HG02884 (cell line): Measurements from ENCODE around the gene CDH13.

Source experiments
- ATAC-seq: cut with Tn5 transposase; IDR thresholded peaks from one replicate; pipeline ENCODE4 v1.9.1; 2021; ENCODE audit warnings: mild to moderate bottlenecking, moderate library complexity; ENCODE audit not compliant: unreplicated experiment

Gene CDH13

DNA sequence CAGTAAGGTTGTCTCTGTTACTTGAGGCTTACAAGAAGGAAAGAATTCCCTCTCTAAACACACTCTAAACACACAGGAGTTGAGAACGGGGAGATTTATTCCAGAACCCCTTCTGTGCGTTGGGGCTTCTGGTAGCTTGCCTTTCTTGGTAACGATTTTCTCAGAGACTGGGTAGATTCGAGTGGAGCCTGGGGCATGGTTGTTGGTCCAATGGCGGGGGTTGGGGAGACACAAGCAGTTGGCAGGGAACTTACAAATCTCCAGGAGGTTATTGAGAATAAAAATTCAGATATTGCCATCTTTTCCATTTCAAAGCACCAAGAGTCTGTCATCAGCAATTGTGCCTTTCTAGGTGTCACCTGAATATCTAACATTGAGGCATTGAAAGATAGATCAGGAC lies 251.7 kb downstream of the CDH13 start:
- no peak for ATAC-seq

DNA sequence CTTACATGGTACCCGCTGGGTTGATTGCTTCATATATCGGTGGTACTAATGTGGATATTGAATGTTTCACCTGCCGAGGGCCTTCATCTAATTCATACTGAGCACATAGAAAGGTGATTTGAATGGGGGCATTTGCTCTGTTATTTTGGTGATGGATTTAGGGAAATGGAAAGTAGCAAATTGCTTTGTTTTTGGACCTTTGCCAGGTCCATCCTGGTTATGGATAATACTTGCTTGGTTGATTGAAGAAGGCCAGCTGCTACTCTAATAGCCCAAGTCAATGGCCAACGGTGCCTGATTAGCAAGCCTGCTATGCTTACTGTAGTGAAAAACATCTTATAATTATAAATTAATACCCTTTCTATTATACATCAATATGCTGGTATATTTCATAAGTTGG lies 253.6 kb downstream of the CDH13 start:
- no peak for ATAC-seq

DNA sequence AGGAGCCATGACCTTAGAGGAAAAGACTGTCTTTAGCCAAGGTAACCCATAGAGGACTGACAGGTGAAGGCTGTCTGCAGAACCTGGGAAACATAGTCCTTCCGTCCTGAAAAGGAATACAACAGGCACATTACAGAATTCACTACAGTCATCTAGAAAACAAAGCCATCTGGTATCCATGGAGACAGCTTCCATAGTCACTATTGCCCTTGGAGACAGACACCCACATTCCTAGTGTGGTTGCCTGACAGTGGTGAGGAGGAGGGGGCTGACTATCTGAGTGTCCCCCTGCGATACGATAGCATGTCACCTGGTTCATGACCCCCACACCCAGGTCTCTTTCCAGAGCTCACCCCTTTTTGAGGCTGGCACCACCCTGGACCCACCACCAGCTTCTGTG lies 254.7 kb downstream of the CDH13 start:
- no peak for ATAC-seq

DNA sequence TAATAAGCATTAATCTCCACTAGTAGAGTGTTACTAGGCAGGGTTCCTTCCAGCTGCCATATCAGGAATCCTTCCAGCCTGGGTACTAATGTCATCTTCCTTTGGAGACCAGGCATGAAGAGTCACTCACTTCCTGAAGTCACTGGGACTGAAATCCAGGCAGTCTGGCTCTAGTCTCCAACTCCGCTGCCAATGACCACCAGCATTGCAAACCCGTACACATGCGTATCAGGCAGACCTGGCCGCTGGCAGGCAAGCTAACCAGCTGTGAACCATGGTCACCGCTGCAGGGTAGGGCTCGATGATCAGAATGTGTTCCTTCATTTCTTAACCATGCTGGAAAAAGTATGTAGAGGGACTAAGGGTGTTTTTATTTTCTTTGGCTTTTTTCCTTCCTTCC lies 255.5 kb downstream of the CDH13 start:
- ATAC-seq = no peak

DNA sequence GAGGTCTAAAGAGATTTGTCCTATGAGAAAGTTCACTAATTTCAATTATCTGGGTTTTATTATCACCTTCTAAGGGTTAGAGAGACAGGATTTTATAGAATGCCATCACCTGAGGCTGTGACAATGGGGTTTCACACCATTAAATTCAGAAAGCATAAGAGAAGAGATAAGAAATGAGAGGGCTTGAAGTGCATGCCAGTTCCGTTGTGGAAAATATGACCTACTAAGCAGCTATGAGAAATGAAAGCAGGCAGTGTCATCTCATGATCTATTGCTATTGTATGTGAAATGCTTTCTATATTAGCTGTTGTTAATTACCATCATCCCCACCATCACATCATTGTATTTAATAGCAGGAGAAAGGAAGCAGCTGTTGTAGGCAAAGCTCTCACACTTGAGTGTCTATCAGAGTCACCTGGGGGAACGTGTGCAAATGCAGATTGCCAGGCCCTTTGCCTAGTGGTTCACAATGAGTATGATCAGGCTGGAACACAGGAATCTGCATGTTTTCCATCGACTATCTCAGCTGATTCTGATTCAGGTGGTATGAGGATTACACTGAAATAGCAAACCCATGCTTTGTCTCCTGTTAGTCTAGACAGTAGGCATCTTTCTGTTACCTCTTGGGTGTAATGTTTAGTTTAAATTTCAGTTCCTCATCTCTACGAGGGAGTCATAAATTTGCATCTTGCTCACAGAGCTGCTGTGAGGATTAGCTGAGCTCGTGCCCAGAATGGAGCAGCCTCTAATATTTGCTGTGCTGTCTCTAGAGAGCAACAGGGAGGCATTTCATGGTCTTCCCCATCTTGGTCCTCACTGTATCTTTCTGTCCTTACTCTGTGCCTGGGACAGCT lies 256.4 kb downstream of the CDH13 start:
- no peak for ATAC-seq

DNA sequence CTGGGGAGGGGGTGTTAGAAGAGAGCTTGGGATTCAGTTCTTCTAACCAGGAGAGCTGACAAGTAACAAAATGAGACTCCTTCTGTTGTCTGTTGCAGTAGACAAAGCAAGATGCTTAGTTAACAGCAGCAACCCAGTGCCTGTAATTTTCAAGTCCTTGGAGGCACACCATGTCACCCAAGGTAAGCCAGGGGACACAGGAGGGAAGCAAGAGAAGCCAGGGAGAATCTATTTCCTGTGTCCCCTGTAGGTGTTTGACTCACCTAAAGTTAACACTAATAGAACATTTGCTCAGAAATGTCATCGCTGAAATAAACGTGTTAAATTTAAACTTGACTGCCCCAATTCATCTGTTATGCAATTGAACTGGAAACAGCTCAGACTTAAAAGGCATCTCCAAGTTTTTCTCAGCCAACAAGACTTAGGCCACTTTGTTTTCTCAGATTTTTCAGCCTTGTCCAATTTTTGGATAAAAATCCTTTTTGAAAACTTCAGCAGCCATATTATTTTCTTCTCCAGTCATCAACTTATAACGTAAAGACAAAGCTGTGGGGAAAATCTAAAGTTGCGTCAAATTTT lies 257.6 kb downstream of the CDH13 start:
- ATAC-seq = no peak

DNA sequence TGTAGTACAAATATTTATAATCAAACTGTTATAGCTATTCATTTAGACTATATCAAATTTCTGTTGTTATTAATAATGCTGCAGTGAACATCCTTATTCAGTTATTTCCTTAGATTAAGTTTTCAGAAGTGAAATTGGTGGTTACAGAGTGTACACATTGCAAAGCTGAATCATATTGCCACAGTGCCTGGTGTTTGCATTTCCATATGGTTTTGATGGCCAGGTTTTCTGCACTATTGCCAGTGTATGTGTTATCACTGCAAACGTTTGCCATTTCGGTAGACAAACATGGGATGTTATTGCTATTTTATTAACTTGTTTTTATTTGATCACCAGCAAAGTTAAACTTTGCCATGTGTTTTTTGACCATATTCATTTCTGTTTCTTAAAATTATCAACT lies 259.4 kb downstream of the CDH13 start:
- ATAC-seq = no peak

DNA sequence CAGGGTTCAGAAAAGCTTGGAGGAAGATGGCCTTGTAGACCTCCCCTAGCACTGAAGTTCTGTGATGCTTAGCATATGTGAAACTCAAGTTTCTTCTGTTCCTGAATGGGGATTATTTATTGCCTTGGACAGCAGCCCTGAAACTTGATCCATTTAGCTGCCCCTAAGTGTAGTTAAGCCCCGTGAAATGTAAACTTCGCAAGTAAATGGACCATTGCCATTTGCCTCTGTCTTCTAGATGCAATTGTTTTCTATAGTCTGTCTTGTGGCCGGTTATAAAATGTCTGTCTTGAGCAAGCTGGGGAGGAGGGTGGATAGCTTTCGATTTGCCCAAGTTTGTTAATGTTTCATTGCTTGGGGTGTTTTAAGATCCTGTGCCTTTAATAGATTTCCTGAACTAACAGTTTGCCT lies 261.8 kb downstream of the CDH13 start:
- ATAC-seq = no peak

DNA sequence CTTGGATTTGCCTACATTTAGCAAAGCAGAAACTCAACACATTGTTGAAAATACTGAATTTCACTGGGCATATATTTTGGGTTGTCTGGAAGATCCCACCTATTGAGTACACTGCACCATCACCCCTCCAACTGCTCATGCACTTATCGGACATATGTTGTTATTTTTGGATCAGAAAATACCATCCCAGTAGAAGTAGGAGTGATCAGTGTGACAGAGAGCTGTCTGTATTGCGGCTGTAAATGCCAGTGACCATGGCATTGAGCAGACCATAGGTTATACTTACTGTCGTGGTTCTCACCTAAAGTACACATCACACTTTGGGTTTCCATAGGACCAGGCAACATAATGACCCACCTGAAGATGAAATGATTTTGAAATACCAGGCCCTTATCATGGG lies 264.7 kb downstream of the CDH13 start:
- ATAC-seq = no peak

DNA sequence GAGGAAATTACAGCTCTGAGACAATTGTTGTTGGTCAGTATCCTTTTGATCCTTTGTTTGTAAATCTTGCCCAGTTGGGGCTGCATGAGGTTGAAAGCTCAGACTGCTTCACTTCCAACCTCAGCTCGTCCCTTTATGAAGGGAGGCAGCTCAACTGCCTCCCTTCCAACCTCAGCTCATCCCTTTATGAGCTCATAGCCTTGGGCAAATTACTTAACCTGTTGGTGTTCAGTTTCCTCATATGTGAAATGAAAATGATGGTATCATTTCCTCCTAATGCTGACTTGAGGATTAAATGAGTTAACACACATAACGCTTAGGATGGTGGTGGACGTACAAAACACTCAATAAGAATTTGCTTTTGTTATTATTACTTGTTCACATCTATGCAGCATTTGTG lies 265.1 kb downstream of the CDH13 start:
- ATAC-seq = no peak

DNA sequence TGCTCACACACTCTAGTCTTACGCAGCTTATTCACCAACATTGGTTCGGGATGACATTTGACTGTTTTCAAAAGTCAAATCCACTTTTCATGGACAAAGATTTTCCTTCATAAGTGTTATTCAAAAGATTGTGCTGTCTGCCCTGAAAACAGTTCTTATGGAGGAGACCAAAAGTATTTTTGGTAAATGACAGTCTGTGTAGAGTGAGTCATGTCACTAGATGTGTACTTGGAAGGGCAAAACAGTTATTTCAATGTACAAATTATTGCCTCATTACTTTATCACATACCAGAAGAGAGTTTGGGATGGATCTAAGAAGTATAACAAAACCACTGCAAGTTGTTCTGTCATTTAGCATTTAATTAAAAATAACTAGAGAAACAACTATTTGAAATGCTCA lies 265.6 kb downstream of the CDH13 start:
- ATAC-seq = no peak

DNA sequence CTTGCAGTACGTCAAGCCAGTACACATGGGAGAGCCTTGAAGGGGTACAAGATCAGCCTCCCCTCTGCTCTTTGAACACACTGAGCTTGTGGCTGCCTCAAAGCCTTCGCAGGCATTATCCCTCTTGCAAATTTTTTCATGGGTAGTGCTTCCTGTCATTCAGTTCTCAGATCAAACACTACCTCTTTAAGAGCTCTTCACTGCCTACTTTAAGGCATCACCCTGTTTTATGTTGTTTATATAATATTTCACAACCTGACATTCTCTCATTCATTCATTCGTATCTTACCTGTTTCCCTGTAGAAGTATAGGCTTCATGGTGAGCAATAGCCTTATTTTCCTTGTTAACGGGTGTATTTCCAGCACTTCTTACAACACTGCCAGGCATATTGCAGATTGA lies 269.1 kb downstream of the CDH13 start:
- no peak for ATAC-seq

DNA sequence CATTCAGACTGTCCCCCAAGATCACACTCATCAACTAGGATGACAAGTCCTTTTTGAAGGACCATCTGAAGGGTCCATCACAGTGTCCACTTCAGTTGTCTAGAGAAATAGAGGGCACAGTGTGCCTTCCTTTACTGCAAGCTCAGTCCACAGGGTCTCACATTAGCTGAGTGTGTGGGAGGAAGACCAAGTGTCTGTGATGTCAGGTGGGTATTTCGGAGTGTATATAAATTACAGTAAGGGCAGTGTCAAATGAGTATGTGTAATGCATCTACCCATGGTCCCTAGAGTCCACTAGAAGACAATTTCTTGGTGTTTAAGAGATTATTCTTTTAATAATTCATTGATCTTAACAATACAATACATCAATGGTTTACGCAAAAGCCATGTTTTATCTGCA lies 272.2 kb downstream of the CDH13 start:
- no peak for ATAC-seq

DNA sequence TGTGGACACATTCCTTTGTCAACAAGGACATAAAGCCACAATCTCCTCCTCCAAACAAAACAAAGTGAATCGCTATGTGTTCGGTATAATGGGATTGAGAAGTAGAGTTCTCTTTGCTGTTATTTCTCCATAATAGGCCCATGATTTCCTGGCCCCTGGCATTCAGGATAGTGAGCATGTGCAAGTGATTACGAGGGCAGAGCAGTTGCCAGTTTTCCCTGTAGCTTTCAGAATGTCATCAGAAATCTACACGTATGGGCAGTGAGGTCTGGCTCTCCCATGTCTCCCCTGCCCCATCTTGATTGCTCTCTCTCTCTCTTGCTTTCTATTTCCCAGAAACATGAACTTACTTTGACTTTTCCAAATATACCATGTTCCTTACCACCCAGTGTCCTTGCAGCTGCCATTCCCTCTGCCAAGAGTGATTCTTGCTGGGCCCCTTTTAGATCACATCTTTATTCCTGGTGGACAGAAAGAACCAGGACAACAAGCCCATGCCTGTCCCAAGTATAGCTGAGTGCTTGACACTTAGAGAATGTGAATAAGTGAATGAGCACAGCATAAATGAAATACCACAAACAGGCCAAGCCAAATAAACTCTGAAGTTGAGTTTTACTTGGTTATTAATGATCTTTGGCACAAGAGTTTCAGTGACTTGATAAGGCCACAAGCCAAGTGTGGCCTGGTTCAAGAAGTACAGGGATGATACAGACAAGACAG lies 273.1 kb downstream of the CDH13 start:
- no peak for ATAC-seq

DNA sequence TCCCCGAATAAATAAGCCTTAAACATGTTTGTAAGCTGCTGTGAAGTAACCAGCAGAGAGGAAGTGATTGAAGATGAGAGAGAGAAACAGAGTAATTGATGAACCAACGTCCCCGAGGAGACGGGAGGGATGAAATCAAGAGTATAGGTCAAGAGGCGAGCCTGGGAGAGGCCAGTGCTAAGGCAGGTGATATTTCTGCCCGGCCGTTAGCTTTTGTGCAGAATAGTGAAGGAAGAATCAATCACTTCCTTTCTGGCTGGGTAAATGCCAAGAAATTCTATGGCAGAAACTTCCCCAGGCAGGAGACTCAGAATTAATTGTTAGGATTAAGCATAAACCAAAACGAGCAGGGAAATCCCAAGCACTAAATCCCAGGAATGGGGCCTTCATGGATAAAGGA lies 273.8 kb downstream of the CDH13 start:
- no peak for ATAC-seq

DNA sequence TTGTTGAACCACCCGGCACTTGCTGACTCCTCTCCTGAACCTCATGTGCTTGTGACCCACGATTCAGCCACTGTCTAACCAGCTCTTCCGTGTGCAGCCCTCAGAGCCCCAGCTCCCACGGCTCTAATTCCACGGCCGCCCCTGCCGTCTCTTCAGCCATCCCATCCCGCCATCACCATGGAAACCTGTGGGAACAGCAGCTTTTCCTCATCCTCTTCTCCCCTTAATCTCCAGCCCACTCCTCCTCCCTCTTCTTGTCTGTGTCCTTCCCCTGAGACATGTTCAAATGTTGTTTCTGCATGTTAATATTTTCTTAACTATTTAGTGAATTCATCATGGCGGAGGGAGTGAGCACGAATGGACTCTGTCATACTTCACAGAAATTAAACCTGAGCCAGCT lies 285.2 kb downstream of the CDH13 start:
- ATAC-seq = no peak

DNA sequence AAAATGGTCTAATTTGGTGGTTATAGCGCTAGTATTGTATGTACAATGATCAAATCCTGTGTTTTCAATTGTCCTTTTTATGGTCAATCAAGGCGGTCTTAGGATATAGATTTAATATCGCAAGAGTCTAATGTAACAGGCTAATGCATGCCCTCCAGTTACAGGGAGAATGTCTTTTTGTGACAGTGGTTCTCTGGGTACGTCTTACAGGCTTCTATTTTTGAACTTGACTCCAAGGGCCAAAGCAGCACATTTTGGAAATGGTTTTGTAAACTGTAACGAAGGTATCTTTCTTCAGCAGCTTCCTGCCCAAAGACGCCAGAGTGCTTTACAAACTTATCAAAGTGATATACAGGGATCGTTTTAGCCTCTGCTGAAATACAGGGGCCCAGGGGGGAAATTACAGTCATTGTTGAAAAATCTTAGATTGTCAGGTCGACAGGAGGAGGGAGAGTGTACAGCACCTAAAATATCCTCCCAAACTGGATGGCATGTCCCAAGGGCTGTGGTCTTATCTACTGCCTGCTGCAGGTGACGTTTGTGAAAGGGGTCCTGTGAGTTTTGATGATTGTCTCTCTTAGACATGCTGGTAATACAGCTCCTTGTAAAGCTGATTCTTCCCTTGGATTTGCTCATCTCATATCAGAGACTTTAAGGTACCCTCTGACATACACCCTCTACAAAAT lies 288.5 kb downstream of the CDH13 start:
- no peak for ATAC-seq

DNA sequence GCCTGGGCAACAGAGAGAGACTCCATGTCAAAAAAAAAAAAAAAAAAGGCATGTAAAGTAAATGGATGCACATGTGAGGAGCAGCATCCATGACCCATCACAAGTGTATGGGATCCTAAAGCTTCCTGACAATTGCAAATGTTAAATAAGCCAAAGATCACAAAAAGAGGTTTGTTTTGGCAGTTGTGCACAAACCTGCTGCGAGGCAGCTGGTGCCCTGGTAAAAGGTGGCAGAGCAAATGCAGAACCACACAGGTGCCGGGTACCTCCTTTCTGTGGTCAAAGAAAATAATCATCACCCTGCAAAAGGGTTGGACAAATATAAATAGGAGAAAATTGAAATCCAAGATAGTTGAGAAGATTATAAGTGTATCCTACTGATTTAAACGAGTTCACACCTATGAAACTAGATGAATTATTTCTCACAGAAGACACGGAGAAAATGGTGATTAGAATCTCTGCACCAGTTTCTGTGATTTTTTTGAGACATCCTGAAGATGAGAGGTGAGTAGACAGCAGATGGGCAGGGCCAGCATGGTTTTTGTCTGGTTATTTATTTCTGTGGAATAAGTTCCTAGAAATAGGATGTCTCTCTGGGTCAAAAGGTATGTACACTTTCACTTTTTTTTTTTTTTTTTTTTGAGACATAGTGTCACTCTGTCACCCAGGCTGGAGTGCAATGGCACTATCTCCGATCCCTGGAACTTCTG lies 291.3 kb downstream of the CDH13 start:
- ATAC-seq = no peak

DNA sequence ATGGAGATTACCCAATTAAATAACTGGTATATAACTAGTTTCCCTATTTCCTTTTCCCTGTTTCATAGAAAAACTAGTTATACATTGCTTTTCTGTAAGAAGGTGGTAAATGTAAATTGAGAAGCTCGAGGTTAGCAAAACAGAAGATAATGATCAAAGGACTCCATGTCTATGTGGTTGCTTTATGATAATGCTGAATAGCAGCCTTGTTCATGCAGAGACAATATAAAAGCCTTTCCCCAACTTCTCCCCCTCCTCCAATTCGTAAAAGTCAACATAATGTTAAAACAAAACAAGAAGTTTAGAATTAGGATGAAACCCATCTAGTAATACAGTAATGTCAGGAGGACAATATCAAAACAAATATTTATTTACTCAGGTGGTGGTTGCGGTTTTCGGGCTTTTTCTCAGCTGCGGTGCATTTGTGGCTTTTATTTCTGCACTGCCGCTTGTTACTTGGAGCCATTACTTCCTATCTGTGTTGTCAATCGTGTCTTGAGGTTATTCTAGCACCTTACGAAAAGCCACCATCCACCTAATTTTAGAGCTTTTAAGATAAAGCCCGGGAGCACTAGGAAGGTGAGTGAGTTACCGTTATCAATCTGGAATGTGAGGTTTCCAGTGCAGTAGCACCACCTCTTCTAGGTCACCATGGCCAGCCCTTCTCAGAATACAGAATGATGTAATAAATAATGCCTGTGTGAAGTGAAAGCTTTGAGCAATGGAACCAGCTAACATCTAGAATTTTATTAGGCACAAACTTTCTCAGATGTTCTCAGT lies 297.5 kb downstream of the CDH13 start:
- no peak for ATAC-seq

DNA sequence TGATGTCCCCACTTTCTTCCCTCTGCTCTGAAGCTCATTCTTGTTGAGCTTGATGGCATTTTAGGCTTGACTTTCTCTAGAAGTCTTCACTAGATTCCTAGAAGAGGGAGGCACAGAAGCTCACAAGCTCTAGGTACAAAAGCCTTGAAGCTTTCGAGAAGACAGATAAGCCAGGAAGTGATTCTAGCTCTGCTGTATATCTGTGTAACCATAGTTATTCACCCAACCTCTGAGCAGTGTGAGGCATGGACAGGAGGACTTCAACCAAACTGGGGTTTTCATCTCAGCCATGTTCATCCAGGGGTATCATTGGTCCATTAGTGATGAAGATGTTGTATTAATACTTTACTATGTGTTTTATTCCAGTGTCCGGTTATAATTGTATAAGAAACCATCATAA lies 299.7 kb downstream of the CDH13 start:
- no peak for ATAC-seq
